ENCODE data around the gene TMEM11.

GRCh38 chr17:21214015-21214776 lies at the start of gene TMEM11:
- TF ChIP-seq CTCF (optimal IDR thresholded peaks at IDR 0.05 in 1 of 3, IDR thresholded peaks at IDR 0.05 in 1 of 3, conservative IDR thresholded peaks at IDR 0.05 in 1 of 3; ENCODE audit: extremely low read depth in 1 of 3, insufficient read depth in 2 of 3, low read length in 3 of 3) (peak in 1 of 3 experiments; percentile 12), EZH2 (IDR thresholded peaks at IDR 0.05; ENCODE audit: low read length) (no peak)

Data from keratinocyte (primary cell).